Glutamatergic neuron (in vitro differentiated cells): Measurements from ENCODE around the gene MYO1D. TPM values are rescaled to one million over a fixed set of nuclear protein-coding genes. Genes with fewer than 3 reads are reported as not detected.

Experiments used
- DNase-seq: peaks from one replicate; pipeline ENCODE4 v3.0.0; 2022
- H3K27ac Mint-ChIP-seq: one replicate; pipeline ENCODE4 v1.8.0; 2020; ENCODE audit warnings: mild to moderate bottlenecking, mixed read lengths, inconsistent platforms; ENCODE audit not compliant: unreplicated experiment
- H3K27me3 Mint-ChIP-seq: one replicate; pipeline ENCODE4 v1.8.0; 2020; ENCODE audit warnings: mild to moderate bottlenecking, moderate library complexity, mixed read lengths, inconsistent platforms; ENCODE audit not compliant: unreplicated experiment
- H3K36me3 Mint-ChIP-seq: one replicate; pipeline ENCODE4 v1.8.0; 2020; ENCODE audit warnings: mild to moderate bottlenecking, mixed read lengths, inconsistent platforms; ENCODE audit not compliant: unreplicated experiment
- H3K4me1 Mint-ChIP-seq: one replicate; pipeline ENCODE4 v1.8.0; 2020; ENCODE audit warnings: mild to moderate bottlenecking, low read depth, mixed read lengths, inconsistent platforms; ENCODE audit not compliant: unreplicated experiment
- H3K4me3 Mint-ChIP-seq: one replicate; pipeline ENCODE4 v1.8.0; 2020; ENCODE audit warnings: mild to moderate bottlenecking, mixed read lengths, inconsistent platforms; ENCODE audit not compliant: unreplicated experiment
- H3K9me3 Mint-ChIP-seq: one replicate; pipeline ENCODE4 v1.8.0; 2020; ENCODE audit warnings: mild to moderate bottlenecking, moderate library complexity, mixed read lengths, inconsistent platforms; ENCODE audit not compliant: unreplicated experiment
- total RNA-seq: library from RNA; stranded (reverse); fragmentation: NEBNext Ultra II Directional; extraction: Animal tissue kit (Norgen Biotek cat#: 25700); gene quantifications from one replicate; pipeline ENCODE4 v1.2.1, GENCODE V29; 2021; ENCODE audit not compliant: unreplicated experiment
- TF ChIP-seq, protein P1 (sequence below): fragments of 200-600 bp; sonication (generic); IDR thresholded peaks from one replicate; pipeline ENCODE4 v1.5.0; 2021; ENCODE audit not compliant: partially characterized antibody, unreplicated experiment

MYO1D gene
- total RNA-seq, 1 donor from 2014 or later, result 5.3 TPM

- Mint-ChIP-seq H3K36me3 (no peaks in the 10 kb centered on the region), H3K4me1 (peaks cover 43% of the 10 kb centered on the region), H3K27ac (peak overlapping the region; percentile 84), H3K9me3 (peaks cover 13% of the 10 kb centered on the region), H3K4me3 (peak overlapping the region; percentile 80), H3K27me3 (peaks cover 11% of the 10 kb centered on the region)
- DNase-seq, result no peak
- TF ChIP-seq, protein P1, sequence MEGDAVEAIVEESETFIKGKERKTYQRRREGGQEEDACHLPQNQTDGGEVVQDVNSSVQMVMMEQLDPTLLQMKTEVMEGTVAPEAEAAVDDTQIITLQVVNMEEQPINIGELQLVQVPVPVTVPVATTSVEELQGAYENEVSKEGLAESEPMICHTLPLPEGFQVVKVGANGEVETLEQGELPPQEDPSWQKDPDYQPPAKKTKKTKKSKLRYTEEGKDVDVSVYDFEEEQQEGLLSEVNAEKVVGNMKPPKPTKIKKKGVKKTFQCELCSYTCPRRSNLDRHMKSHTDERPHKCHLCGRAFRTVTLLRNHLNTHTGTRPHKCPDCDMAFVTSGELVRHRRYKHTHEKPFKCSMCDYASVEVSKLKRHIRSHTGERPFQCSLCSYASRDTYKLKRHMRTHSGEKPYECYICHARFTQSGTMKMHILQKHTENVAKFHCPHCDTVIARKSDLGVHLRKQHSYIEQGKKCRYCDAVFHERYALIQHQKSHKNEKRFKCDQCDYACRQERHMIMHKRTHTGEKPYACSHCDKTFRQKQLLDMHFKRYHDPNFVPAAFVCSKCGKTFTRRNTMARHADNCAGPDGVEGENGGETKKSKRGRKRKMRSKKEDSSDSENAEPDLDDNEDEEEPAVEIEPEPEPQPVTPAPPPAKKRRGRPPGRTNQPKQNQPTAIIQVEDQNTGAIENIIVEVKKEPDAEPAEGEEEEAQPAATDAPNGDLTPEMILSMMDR, result no peak
Observed at GRCh38 chr17:32517982-32518381, 358.9 kb downstream of the MYO1D start.

DNA sequence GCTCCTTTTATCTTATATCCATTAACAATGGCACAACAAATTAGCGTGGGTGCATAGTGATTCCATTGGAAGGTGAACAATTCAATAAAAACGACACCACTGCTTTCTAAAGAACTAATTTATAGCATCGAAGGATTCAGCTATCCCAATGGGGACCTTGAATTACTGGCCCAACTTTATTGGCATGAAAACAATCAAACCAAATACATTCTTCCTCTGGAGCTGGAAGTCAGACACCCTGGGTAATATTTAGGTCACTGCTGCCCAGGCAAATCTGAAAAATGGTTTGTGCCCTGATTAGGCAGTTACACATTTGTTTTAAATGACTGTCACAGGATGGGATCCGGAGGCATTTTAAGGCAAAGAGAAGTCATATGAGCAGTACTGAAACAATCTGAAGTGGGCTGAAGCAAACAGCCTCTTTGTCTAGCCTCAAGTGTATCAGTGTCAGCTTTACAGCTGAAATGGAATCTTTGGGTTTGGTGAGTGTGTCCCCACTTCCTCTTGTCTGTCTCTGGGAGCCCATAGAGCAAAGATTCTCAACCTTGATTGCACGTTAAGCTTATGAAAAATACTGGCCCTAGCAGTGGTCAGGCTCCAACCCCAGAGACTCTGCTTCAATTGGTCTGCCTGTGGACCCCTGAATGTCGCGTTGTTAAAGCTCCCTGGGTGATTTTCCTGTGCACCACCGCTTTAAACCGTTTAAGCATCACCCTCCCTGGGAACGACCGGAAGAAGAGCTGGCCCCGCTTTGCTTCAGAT is 359.8 kb downstream of the MYO1D start:
- Mint-ChIP-seq H3K27ac (no peak overlapping the region), H3K27me3 (peaks cover 11% of the 10 kb centered on the region), H3K9me3 (peaks cover 13% of the 10 kb centered on the region), H3K36me3 (no peaks in the 10 kb centered on the region), H3K4me1 (peaks cover 41% of the 10 kb centered on the region), H3K4me3 (no peak overlapping the region)
- DNase-seq, result no peak
- TF ChIP-seq, protein P1, result no peak

GRCh38 chr17:32516450-32516849 is 360.5 kb downstream of the MYO1D start:
- Mint-ChIP-seq H3K9me3 (peaks cover 13% of the 10 kb centered on the region), H3K27ac (no peak overlapping the region), H3K27me3 (peaks cover 11% of the 10 kb centered on the region), H3K36me3 (no peaks in the 10 kb centered on the region), H3K4me1 (peaks cover 42% of the 10 kb centered on the region), H3K4me3 (peak overlapping the region; percentile 38)
- TF ChIP-seq, protein P1, result no peak
- no peak for DNase-seq

GRCh38 chr17:32515677-32516383 is 361.1 kb downstream of the MYO1D start:
- TF ChIP-seq, protein P1, result no peak
- H3K27me3 Mint-ChIP-seq, result peaks cover 11% of the 10 kb centered on the region
- no peak for DNase-seq
- H3K36me3 Mint-ChIP-seq, result no peaks in the 10 kb centered on the region
- H3K4me1 Mint-ChIP-seq, result peaks cover 41% of the 10 kb centered on the region
- H3K4me3 Mint-ChIP-seq, result no peak overlapping the region
- no peak overlapping the region for H3K27ac Mint-ChIP-seq
- H3K9me3 Mint-ChIP-seq, result peaks cover 10% of the 10 kb centered on the region

- DNase-seq, result no peak
- H3K4me3 Mint-ChIP-seq, result no peak overlapping the region
- TF ChIP-seq, protein P1, result no peak
- H3K27me3 Mint-ChIP-seq, result peaks cover 9% of the 10 kb centered on the region
- no peaks in the 10 kb centered on the region for H3K36me3 Mint-ChIP-seq
- no peak overlapping the region for H3K27ac Mint-ChIP-seq
- peaks cover 29% of the 10 kb centered on the region for H3K4me1 Mint-ChIP-seq
- peaks cover 5% of the 10 kb centered on the region for H3K9me3 Mint-ChIP-seq
Observed at GRCh38 chr17:32514606-32515005, 362.3 kb downstream of the MYO1D start.
